Activated gamma-delta T cell (primary cell): ENCODE measurements around the gene FOXJ3.
A peak's percentile ranks its signal among the peaks of the same experiment; 100 is the strongest.

Experiments
- DNase-seq: peaks from one replicate; lab custom pipeline; 2025; lab: John Stamatoyannopoulos, UW

The FOXJ3 gene

GRCh38 chr1:42189931-42190853 lies 144.8 kb downstream of the FOXJ3 start:
- no peak for DNase-seq

DNA sequence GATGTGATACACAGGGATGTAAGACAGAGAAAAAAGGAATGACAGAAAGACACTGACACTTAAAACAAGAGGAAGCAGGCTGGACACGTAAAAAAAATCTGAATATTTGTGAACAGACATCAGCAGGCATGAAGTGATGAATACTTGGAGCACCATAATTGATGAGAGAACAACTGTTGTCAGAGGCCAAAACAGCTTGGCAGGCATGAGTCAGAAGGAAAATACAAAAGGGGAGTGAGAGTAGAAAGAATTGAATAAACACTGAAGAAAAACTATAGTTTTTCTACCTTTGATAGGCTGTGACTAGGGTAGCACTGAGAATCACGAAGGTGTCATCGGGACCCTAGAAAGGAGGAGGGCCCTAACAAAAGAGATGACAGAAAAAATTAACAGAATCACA lies 148.9 kb downstream of the FOXJ3 start:
- DNase-seq: no peak

DNA sequence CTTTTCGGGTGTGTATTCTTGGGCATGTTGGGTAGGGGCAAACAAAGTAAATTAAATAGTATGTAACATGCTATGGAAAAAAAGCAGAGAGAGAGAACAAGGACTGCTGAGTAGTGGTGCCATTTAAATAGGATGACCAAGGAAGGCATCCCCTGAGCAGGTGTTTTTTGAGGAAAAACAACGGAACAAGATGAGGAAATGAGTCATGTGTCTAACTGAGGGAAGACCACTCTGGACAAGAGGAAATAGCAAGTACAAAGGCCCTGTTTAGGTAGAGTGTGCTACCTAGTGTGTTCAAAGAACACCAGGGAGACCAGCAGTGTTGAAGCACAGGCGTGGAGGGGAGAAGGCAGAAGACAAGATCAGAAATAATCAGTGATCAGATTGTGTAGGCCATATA lies 150.4 kb downstream of the FOXJ3 start:
- DNase-seq: no peak

DNA sequence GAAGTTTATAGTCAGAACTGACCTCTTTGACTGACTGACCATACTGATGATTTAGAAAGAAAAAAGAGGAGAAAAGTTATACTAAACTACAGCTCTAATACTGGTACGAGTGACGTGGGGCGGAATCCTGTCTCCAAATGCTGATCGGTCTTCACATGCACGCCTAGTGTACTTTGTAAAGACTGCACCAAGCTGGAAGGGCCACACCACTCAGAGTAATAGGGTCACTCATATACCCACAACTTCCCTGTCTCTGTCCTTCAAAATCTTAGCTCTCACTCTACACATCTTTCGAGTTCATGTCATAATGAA lies 151.1 kb downstream of the FOXJ3 start:
- no peak for DNase-seq

DNA sequence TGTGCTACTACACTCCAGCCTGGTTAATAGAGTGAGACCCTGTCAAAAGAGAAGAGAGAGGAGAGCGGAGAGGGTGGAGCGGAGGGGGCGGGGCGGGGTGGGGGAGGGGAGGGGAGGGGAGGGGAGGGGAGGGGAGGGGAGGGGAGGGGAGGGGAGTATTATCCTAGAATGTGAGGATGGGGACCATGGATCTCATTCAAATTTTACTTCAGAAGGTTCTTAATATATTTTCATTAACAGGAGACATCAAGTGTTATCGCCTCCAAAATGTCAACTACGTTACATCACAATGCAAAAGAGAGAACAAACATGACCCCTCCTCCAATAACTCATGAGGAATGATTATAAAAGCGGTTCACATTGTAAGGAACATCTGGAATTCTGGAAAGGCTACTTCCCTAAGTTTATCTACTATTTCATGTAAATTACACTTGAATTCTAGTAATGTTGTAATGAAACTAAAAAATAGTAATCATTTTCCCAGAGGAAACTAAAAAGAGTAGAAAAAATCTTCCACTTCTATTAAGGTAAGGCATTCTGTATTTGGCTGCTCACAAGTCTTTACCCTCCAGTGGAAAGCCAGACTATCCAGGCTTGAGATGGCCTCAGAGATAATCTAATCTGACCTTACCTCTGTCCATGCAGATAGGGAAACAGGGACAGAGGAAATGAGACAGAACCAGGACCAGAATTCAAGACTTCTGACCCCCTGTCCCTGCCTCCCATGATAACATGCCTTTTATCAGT lies 151.7 kb downstream of the FOXJ3 start:
- DNase-seq: no peak

DNA sequence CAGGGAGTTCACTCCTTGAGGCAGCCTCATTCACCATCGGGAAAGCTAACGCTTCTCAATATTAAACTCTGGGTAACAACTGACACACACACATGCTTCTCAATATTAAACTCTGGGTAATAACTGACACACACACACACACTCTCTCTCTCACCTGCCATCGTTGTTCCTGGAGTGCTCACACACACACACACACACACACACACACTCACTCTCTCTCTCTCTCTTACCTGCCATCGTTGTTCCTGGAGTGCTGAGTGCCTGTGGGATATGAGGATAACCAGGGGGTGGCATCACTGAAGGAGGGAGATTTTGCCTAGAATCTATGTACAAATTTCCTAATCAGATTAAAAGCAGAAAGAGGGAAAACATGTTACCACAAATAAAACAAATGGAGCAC lies 153.3 kb downstream of the FOXJ3 start:
- DNase-seq: no peak

GRCh38 chr1:42179900-42180329 lies 155.1 kb downstream of the FOXJ3 start:
- no peak for DNase-seq

GRCh38 chr1:42179275-42179674 lies 155.8 kb downstream of the FOXJ3 start:
- no peak for DNase-seq

GRCh38 chr1:42178249-42178648 lies 156.8 kb downstream of the FOXJ3 start:
- no peak for DNase-seq

GRCh38 chr1:42177541-42177981 lies 157.5 kb downstream of the FOXJ3 start:
- DNase-seq: no peak

GRCh38 chr1:42176902-42177519 lies 158.0 kb downstream of the FOXJ3 start:
- no peak for DNase-seq

DNA sequence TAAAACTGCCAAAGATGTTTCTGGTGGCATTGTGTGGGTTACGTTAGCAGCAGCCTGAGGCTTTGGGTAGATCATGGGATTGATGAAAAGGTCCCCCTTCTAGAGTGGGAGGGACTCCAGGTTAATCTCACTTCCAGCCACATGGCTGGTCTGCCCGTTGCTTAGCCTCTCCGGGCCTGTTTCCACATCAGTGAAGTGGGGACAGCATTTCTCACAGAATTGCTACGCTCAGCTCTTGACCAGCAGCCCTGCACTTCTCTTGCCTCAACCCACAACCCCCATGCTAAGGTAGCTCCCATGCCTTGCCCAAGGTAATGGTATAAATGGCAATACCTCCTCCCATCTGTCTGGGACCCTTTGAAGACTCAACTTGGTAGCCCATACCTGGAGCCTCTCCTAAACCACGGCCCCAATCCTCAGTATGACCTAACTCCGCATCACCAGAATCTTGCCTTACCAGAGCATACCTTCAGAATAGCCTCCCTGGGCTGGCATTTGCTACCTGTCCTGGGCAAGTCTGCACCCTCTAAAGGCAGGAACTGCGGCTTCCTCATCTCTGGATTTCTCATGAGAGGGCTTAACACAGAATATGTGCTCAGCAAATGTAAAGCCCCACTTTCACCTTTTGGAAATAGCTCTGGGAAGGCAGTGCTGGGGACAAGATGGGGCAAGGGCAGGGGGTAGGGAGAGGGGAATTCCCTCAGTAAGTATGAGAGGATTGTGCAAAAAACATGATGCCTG lies 159.6 kb downstream of the FOXJ3 start:
- no peak for DNase-seq

DNA sequence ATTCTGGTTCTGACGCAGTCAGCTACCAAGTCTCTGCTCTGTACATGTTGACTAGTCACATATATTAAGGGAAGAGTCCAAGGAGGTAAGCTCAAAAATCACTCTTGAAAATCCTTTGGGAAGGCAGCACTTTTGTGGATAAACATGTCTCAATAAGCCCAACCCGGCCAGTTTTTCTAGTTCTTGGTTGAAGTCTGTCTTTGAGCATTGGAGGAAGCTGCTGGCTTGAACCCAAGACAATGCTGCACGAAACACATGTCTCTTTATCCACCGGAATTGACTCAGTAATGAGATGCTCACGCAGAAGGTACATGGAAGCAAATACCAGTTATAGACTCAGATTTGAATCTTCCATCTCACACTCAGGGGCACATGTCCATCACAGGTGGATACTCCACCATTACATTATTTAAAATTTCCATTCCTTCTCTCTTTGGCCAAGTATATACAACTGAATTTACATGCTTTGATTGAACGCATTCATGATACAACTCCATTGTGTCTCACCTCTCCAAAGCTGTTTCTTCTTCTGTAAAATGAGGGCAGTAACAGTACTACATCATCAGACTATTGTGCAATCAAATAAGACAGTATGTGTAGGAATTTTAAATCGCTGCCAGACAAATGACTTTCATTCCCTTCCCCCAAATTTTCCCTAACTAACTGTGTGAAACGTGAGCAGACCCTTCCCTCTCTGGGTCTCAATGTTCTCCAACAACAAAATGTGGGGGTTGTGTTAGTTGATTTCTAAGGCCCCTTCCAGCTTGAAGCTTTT lies 160.9 kb downstream of the FOXJ3 start:
- no peak for DNase-seq

- DNase-seq: peak; percentile 26
These were observed 161.7 kb downstream of the FOXJ3 start for GRCh38 chr1:42173155-42173933.

- DNase-seq: no peak
These were observed 162.5 kb downstream of the FOXJ3 start for GRCh38 chr1:42172381-42173133.

DNA sequence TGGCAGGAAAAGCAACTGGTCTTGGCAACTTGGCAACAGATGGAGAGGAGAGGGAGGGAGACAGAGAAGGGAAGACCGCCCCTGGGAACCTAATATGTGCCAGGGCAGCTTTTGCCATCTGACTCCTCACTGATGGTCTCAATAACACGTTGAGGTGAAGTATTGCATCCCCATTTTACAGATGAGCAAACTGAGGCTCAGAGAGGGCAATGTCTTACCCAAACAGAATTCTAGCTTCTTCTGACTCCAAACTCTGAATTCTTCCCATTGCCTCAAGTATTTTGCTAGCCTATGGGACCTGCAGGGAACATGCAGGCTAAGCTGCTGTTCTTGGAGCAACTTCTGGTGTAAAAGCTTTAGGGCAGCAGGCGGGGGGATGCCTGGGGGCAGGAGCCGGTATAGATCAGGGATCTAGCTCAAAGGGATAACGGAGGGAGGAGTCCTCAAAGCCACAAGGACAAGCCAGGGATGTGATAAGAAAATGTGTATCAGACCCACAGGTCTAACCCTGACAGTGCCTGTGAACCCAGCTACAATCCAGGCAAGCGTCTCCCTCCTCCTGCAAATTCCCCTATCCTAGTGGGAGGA lies 163.3 kb downstream of the FOXJ3 start:
- DNase-seq: no peak

DNA sequence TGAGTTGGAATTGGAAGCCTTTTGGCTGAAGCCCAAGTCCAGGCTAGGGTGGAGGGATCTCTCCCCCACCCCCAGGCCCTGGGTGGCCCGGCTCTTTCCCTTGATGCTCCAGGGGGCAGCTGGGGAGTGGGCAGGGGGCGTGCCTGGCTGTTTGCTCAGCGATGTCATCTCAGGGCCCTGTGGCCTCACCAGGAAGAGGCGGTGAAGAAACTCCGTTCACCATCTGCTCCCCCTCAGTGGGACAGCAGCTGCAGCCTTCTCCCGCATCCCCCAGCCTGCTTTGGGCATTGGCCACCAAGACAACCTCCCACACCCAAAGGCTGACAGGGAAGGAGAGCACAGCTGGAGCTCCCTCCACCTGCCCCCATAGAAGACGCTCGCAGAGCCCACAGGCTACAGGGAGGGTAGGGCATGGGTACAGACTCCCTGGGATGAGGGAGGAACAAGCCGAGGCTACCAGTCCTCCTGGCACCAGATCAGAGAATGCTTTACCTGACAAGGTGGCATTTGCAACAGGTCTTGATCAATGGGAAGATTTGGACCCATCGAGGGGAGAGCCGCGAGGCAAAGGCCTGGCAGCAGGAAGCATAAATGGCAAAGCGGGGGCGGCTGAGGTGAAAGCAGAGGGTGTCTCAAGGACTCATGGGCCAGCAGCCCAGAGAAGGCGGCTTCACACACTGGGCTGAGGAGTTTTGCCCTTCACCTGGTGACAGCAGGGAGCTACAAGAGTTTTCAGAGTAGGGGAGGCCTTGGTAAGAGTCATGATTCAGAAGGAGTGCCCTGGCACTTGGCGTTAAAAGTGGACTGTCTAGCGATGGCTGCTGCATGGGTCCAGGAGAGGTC lies 164.0 kb downstream of the FOXJ3 start:
- no peak for DNase-seq

- no peak for DNase-seq
These were observed 166.3 kb downstream of the FOXJ3 start for GRCh38 chr1:42168763-42169162.

- no peak for DNase-seq
These were observed 166.7 kb downstream of the FOXJ3 start for GRCh38 chr1:42168391-42168670.
